ENCODE data around the gene H2BK1. TPM values are rescaled to one million over a fixed set of nuclear protein-coding genes. Genes with fewer than 3 reads are reported as not detected.

H2BK1 gene
- total RNA-seq, 2 donors from 2014 or later: 3.4 to 4.4 TPM

DNA sequence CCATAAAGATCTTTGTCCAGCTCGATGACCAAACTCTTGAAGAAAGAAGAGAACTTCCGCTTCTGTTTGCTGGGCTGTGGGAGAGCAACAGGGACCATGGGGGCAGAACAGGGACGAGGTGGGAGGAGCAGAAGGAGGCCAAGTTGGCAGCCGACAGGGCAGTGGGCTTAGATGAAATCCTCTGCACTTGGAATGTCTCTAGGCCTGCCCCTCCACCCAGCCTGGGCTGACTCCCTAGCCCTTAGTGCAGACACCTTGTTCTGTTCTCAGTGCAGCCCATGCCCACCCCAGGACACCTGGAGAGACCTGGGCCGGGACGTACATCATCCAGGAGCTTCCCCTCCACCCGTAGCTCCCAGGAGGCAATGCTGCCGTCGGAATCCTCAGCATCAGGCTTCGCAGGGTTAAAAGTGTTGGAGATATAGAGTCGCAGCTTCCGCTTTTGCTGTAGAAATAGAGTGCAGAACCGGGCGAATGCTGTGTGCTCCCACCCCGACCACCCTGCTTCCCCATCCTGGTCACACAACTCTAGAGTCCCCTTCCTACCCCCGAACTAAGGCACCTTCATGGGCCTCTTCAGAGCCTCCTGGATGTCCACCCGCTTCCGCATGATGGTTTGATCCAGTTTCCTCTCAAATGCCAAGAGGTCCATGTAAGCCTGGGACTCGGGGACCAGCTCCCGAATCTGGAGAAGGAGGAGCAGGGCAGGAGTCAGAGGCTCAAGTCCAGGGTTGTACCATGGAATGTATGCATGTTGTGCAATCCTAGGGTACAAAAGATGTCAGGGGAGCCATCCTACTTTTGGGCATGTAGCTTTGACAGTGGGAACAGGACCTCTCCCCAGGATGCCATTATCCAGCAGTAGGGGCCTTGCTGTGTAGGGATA is 32.1 kb upstream of the H2BK1 start:
- H3K27me3 Mint-ChIP-seq (ENCODE audit: low read depth): peaks cover 16% of the 10 kb centered on the region
- ATAC-seq (replicated peaks in 1 of 2): no peak
- H3K4me1 Mint-ChIP-seq (ENCODE audit: low read depth): peaks cover 23% of the 10 kb centered on the region
- H3K36me3 Mint-ChIP-seq (ENCODE audit: insufficient read depth in 2 of 2): no peaks in the 10 kb centered on the region
- no peak overlapping the region for H3K4me3 Mint-ChIP-seq
- DNase-seq: no peak
- H3K27ac Mint-ChIP-seq: no peak overlapping the region
- H3K9me3 Mint-ChIP-seq: no peaks in the 10 kb centered on the region

- Mint-ChIP-seq H3K4me1 (ENCODE audit: low read depth) (peaks cover 23% of the 10 kb centered on the region), H3K27me3 (ENCODE audit: low read depth) (peaks cover 10% of the 10 kb centered on the region), H3K9me3 (no peaks in the 10 kb centered on the region), H3K4me3 (no peak overlapping the region), H3K27ac (peak overlapping the region; percentile 73), H3K36me3 (ENCODE audit: insufficient read depth in 2 of 2) (no peaks in the 10 kb centered on the region)
- DNase-seq (no peak), ATAC-seq (replicated peaks in 1 of 2) (no peak)
Measured at GRCh38 chr7:151241755-151242096, 31.4 kb upstream of the H2BK1 start.

DNA sequence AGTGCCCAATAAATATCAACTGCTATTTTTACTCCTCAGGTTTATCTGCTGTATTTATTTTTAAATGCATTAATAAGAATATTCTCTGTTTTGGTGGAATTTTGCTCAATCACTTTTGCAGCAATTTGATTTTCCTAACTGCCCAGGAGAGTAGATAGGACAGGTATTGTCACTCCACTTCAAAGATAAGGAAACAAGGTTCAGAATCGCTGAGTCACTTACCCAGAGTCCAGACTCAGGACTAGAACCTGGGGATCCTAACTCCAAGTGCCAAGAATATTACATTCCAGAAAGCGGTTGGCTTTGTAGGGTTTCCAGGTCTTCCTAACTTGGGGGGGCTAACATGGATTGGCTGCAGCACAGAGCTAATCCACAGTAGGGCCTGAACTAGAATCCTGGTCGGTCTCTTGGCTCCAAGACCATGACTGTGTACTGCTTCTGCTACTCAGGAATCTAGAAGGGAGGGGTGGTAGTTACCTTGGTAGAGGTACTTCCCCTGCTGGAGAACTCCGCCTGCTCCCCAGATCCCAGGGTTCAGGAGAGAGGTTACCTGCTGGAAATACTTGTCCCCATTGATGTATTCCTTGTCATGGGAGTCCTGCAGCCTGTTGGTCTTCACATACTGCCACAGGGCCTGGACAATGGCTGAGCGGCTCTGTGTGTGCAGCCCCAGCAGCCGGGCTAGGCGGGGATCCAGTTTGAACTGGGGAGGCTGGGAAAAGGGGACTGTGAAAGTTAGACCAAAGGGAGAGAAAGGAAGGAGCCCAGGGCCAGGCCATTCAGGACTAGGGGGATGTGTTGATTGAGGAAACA is 30.9 kb upstream of the H2BK1 start:
- ATAC-seq (replicated peaks in 1 of 2) (no peak), DNase-seq (no peak)
- Mint-ChIP-seq H3K4me3 (no peak overlapping the region), H3K36me3 (ENCODE audit: insufficient read depth in 2 of 2) (peaks cover 0 to 3% of the 10 kb centered on the region in 2 donors), H3K4me1 (ENCODE audit: low read depth) (peaks cover 23% of the 10 kb centered on the region), H3K27ac (peak overlapping the region; percentile 73), H3K27me3 (ENCODE audit: low read depth) (peaks cover 4% of the 10 kb centered on the region), H3K9me3 (no peaks in the 10 kb centered on the region)

DNA sequence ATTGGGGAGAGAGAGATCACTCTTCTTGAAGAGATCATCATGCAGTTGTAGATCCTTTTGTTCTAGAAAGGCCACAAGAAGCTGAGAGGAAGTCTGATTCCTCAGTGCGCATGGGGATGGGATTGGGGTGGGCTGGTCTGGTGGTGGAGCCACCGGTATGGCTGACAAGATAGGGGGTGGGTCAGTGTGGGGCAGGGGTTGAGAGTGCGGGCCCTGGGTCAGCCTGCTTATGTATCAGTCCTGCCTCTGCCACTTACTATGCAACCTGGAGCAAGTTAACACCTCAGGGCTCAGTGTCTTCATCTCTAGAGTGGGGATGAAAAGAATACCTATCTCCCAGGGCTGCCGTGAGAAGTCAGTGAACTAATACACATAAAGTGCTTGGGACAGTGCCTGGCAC is 30.2 kb upstream of the H2BK1 start:
- DNase-seq (no peak), ATAC-seq (replicated peaks in 1 of 2) (no peak)
- H3K4me3 Mint-ChIP-seq: no peak overlapping the region
- H3K36me3 Mint-ChIP-seq (ENCODE audit: insufficient read depth in 2 of 2): peaks cover 0 to 3% of the 10 kb centered on the region in 2 donors
- H3K27me3 Mint-ChIP-seq (ENCODE audit: low read depth): no peaks in the 10 kb centered on the region
- H3K27ac Mint-ChIP-seq: peak overlapping the region; percentile 73
- H3K9me3 Mint-ChIP-seq: no peaks in the 10 kb centered on the region
- peaks cover 23% of the 10 kb centered on the region for H3K4me1 Mint-ChIP-seq (ENCODE audit: low read depth)

- H3K9me3 Mint-ChIP-seq: no peaks in the 10 kb centered on the region
- peaks cover 22% of the 10 kb centered on the region for H3K4me1 Mint-ChIP-seq (ENCODE audit: low read depth)
- DNase-seq: no peak
- peaks cover 0 to 3% of the 10 kb centered on the region in 2 donors for H3K36me3 Mint-ChIP-seq (ENCODE audit: insufficient read depth in 2 of 2)
- no peak overlapping the region for H3K27ac Mint-ChIP-seq
- ATAC-seq (replicated peaks in 1 of 2): no peak
- no peak overlapping the region for H3K4me3 Mint-ChIP-seq
- H3K27me3 Mint-ChIP-seq (ENCODE audit: low read depth): no peaks in the 10 kb centered on the region
Measured at GRCh38 chr7:151239837-151240459, 29.7 kb upstream of the H2BK1 start.

DNA sequence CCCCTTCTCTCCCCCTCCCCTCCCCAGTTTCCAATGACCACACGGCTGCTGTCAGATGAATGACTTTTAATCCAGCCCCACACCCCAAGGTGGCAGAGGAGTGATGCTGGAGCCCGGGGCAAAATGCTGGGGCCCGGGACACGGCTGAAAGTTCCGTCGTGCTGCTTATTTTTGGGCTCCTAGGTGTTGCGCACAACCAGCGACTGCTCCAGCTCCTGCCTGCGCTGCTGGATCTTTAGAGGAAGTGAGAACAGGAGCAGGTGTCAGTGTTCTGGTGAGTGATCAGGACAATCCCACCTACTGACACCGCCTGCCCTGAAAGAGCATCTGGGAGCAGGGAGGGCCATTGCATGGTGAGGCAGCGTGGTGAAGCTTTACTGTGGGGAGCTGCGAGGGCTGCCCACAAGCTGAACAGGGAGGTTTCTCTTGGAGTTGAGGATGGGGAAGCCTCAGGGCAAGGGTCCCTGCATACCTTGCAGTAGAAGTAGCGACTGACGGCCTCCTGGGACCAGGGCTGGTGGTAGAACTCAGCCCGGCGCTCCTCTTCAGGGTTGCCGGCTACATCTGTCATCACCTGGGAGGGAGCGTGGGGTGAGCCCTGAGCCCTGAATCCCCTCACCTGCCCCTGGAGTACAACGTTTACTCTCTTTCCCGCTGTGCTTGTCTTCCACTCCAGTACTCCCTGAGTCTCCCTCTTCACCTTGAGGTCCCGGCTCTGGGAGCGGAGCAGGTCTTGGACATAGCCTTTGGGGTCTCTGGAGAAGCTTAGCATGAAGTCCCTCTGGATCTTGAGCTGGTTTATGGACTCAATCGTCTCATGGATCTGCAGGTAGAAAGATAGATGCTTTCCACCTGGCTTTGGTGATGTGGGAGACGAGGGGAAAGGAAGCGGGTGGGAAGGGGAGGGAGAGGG is 28.9 kb upstream of the H2BK1 start:
- peaks cover 0 to 5% of the 10 kb centered on the region in 2 donors for H3K36me3 Mint-ChIP-seq (ENCODE audit: insufficient read depth in 2 of 2)
- no peak for ATAC-seq (replicated peaks in 1 of 2)
- peaks cover 21% of the 10 kb centered on the region for H3K4me1 Mint-ChIP-seq (ENCODE audit: low read depth)
- H3K27me3 Mint-ChIP-seq (ENCODE audit: low read depth): no peaks in the 10 kb centered on the region
- no peaks in the 10 kb centered on the region for H3K9me3 Mint-ChIP-seq
- H3K27ac Mint-ChIP-seq: no peak overlapping the region
- DNase-seq: no peak
- no peak overlapping the region for H3K4me3 Mint-ChIP-seq

GRCh38 chr7:151238190-151238810 is 28.0 kb upstream of the H2BK1 start:
- peaks cover 22% of the 10 kb centered on the region for H3K4me1 Mint-ChIP-seq (ENCODE audit: low read depth)

DNA sequence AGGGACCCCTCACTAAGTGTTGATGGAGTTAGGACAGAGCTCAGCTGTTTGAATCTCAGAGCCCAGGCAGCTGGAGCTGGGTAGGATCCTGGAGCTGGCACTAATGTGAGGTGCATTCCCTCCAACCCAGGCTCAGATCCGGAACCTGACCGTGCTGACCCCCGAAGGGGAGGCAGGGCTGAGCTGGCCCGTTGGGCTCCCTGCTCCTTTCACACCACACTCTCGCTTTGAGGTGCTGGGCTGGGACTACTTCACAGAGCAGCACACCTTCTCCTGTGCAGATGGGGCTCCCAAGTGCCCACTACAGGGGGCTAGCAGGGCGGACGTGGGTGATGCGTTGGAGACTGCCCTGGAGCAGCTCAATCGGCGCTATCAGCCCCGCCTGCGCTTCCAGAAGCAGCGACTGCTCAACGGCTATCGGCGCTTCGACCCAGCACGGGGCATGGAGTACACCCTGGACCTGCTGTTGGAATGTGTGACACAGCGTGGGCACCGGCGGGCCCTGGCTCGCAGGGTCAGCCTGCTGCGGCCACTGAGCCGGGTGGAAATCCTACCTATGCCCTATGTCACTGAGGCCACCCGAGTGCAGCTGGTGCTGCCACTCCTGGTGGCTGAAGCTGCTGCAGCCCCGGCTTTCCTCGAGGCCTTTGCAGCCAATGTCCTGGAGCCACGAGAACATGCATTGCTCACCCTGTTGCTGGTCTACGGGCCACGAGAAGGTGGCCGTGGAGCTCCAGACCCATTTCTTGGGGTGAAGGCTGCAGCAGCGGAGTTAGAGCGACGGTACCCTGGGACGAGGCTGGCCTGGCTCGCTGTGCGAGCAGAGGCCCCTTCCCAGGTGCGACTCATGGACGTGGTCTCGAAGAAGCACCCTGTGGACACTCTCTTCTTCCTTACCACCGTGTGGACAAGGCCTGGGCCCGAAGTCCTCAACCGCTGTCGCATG is 27.2 kb upstream of the H2BK1 start:
- DNase-seq (no peak), ATAC-seq (replicated peaks in 1 of 2) (no peak)
- H3K4me3 Mint-ChIP-seq: no peak overlapping the region
- H3K4me1 Mint-ChIP-seq (ENCODE audit: low read depth): peaks cover 17% of the 10 kb centered on the region
- H3K27ac Mint-ChIP-seq: no peak overlapping the region
- no peaks in the 10 kb centered on the region for H3K9me3 Mint-ChIP-seq
- H3K27me3 Mint-ChIP-seq (ENCODE audit: low read depth): no peaks in the 10 kb centered on the region
- H3K36me3 Mint-ChIP-seq (ENCODE audit: insufficient read depth in 2 of 2): peaks cover 5 to 10% of the 10 kb centered on the region in 2 donors

More at GRCh38 chr7:151238190-151238810, 28.0 kb upstream of the H2BK1 start:
- H3K9me3 Mint-ChIP-seq: no peaks in the 10 kb centered on the region
- ATAC-seq (replicated peaks in 1 of 2) (no peak), DNase-seq (no peak)
- no peaks in the 10 kb centered on the region for H3K27me3 Mint-ChIP-seq (ENCODE audit: low read depth)
- H3K4me3 Mint-ChIP-seq: no peak overlapping the region
- H3K27ac Mint-ChIP-seq: no peak overlapping the region
- peaks cover 2 to 5% of the 10 kb centered on the region in 2 donors for H3K36me3 Mint-ChIP-seq (ENCODE audit: insufficient read depth in 2 of 2)

DNA sequence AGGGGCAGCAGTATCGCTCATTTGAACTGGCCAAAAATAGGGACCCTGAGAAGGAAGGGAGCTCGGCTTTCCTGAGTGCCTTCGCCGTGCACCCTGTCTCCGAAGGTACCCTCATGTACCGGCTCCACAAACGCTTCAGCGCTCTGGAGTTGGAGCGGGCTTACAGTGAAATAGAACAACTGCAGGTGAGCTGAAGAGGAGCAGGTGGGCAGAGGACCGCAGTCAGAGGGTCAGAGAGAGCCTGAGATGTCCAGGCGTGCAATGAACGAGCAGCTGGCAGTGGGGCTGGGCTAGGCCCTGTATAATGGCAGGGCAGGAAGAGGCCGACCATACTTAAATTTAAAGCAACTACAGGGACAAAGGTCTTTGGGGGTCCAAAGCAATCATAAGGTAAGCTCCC is 26.1 kb upstream of the H2BK1 start:
- H3K4me3 Mint-ChIP-seq: no peak overlapping the region
- DNase-seq (no peak), ATAC-seq (replicated peaks in 1 of 2) (no peak)
- no peak overlapping the region for H3K27ac Mint-ChIP-seq
- H3K9me3 Mint-ChIP-seq: no peaks in the 10 kb centered on the region
- peaks cover 27% of the 10 kb centered on the region for H3K4me1 Mint-ChIP-seq (ENCODE audit: low read depth)
- H3K36me3 Mint-ChIP-seq (ENCODE audit: insufficient read depth in 2 of 2): peaks cover 5 to 10% of the 10 kb centered on the region in 2 donors
- no peaks in the 10 kb centered on the region for H3K27me3 Mint-ChIP-seq (ENCODE audit: low read depth)

DNA sequence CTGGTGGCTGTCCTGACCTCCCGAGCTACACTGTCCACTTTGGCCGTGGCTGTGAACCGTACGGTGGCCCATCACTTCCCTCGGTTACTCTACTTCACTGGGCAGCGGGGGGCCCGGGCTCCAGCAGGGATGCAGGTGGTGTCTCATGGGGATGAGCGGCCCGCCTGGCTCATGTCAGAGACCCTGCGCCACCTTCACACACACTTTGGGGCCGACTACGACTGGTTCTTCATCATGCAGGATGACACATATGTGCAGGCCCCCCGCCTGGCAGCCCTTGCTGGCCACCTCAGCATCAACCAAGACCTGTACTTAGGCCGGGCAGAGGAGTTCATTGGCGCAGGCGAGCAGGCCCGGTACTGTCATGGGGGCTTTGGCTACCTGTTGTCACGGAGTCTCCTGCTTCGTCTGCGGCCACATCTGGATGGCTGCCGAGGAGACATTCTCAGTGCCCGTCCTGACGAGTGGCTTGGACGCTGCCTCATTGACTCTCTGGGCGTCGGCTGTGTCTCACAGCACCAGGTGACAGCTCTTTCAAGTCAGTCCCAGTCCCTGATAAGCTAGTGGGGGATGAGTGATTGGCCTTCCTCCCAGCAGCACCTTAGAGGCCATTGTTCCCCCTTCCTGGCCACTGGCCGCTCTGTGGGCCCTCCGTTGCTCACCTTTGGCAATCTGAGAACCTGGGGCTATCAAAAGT is 25.0 kb upstream of the H2BK1 start:
- DNase-seq (no peak), ATAC-seq (replicated peaks in 1 of 2) (no peak)
- H3K9me3 Mint-ChIP-seq: no peaks in the 10 kb centered on the region
- H3K36me3 Mint-ChIP-seq (ENCODE audit: insufficient read depth in 2 of 2): peaks cover 5 to 10% of the 10 kb centered on the region in 2 donors
- H3K27ac Mint-ChIP-seq: no peak overlapping the region
- no peaks in the 10 kb centered on the region for H3K27me3 Mint-ChIP-seq (ENCODE audit: low read depth)
- peak overlapping the region in 1 of 2 donors; percentile 100 for H3K4me3 Mint-ChIP-seq
- H3K4me1 Mint-ChIP-seq (ENCODE audit: low read depth): peaks cover 30% of the 10 kb centered on the region

- Mint-ChIP-seq H3K36me3 (ENCODE audit: insufficient read depth in 2 of 2) (peaks cover 5 to 10% of the 10 kb centered on the region in 2 donors), H3K4me3 (peak overlapping the region; percentile 100), H3K27ac (peak overlapping the region; percentile 99), H3K27me3 (ENCODE audit: low read depth) (no peaks in the 10 kb centered on the region), H3K9me3 (no peaks in the 10 kb centered on the region), H3K4me1 (ENCODE audit: low read depth) (peaks cover 30% of the 10 kb centered on the region)
- DNase-seq (no peak), ATAC-seq (replicated peaks in 1 of 2) (no peak)
Measured at GRCh38 chr7:151233804-151234203, 23.5 kb upstream of the H2BK1 start.
